Measurements from ENCODE around the gene MUC5AC.
"Not testable (repeated sequence)": the region's sequence is repeated elsewhere in the genome, so short reads cannot be mapped to it uniquely, and the experiment has no call there.

MUC5AC gene

GRCh38 chr11:1238767-1239595 is 81.2 kb downstream of the MUC5AC start:
- no peak overlapping the region for H3K27ac ChIP-seq (ENCODE audit: low read depth, low read length)
- no peaks in the 10 kb centered on the region for H3K27me3 ChIP-seq (ENCODE audit: insufficient read depth, low read length)
- no peaks in the 10 kb centered on the region for H3K4me1 ChIP-seq (ENCODE audit: control insufficient read depth, insufficient read depth, low read length, unreplicated experiment)
- no peak overlapping the region for H2AFZ ChIP-seq (ENCODE audit: low read length, unreplicated experiment)
- no peaks in the 10 kb centered on the region for H3K36me3 ChIP-seq (ENCODE audit: insufficient read depth, low read length)
- H3K79me2 ChIP-seq (ENCODE audit: control insufficient read depth, insufficient read depth, low read length, unreplicated experiment), result no peaks in the 10 kb centered on the region
- no peak overlapping the region for H3K4me3 ChIP-seq (ENCODE audit: low read depth, low read length)

DNA sequence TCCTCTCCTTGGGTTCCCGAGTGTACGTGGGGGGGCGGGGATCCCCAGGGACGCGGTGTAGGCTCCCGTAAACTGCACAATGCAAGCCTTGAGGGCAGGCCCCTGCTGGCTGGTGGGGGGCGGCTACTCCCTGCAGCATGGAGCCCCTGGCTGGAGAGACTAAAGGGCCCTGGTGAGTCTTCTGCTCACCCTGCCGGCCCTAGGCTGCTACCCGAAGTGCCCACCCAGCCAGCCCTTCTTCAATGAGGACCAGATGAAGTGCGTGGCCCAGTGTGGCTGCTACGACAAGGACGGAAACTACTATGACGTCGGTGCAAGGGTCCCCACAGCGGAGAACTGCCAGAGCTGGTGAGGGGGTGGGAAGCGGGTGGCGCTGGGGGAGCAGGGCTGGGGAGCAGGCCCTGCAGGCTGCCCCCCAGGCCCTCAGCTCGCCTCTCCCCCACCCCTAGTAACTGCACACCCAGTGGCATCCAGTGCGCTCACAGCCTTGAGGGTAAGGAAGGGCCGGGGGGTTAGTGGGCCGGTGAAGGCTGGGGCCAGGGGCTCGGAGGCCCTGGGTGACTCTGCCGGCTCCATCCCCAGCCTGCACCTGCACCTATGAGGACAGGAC is 81.9 kb downstream of the MUC5AC start:
- Histone ChIP-seq H2AFZ (ENCODE audit: low read length, unreplicated experiment) (no peak overlapping the region), H3K27me3 (ENCODE audit: insufficient read depth, low read length) (no peaks in the 10 kb centered on the region), H3K4me1 (ENCODE audit: control insufficient read depth, insufficient read depth, low read length, unreplicated experiment) (no peaks in the 10 kb centered on the region), H3K79me2 (ENCODE audit: control insufficient read depth, insufficient read depth, low read length, unreplicated experiment) (no peaks in the 10 kb centered on the region), H3K36me3 (ENCODE audit: insufficient read depth, low read length) (no peaks in the 10 kb centered on the region), H3K4me3 (ENCODE audit: low read depth, low read length) (no peak overlapping the region), H3K27ac (ENCODE audit: low read depth, low read length) (no peak overlapping the region)

GRCh38 chr11:1240771-1241170 is 83.0 kb downstream of the MUC5AC start:
- H3K36me3 ChIP-seq (ENCODE audit: insufficient read depth, low read length), result no peaks in the 10 kb centered on the region
- H3K27ac ChIP-seq (ENCODE audit: low read depth, low read length), result no peak overlapping the region
- H3K27me3 ChIP-seq (ENCODE audit: insufficient read depth, low read length), result no peaks in the 10 kb centered on the region
- no peak overlapping the region for H3K4me3 ChIP-seq (ENCODE audit: low read depth, low read length)
- H2AFZ ChIP-seq (ENCODE audit: low read length, unreplicated experiment), result no peak overlapping the region
- H3K79me2 ChIP-seq (ENCODE audit: control insufficient read depth, insufficient read depth, low read length, unreplicated experiment), result no peaks in the 10 kb centered on the region
- H3K4me1 ChIP-seq (ENCODE audit: control insufficient read depth, insufficient read depth, low read length, unreplicated experiment), result no peaks in the 10 kb centered on the region

GRCh38 chr11:1241706-1242105 is 84.0 kb downstream of the MUC5AC start:
- H2AFZ ChIP-seq (ENCODE audit: low read length, unreplicated experiment), result no peak overlapping the region
- H3K4me3 ChIP-seq (ENCODE audit: low read depth, low read length), result no peak overlapping the region
- H3K27ac ChIP-seq (ENCODE audit: low read depth, low read length), result no peak overlapping the region
- no peaks in the 10 kb centered on the region for H3K36me3 ChIP-seq (ENCODE audit: insufficient read depth, low read length)
- H3K27me3 ChIP-seq (ENCODE audit: insufficient read depth, low read length), result no peaks in the 10 kb centered on the region
- H3K4me1 ChIP-seq (ENCODE audit: control insufficient read depth, insufficient read depth, low read length, unreplicated experiment), result no peaks in the 10 kb centered on the region
- no peaks in the 10 kb centered on the region for H3K79me2 ChIP-seq (ENCODE audit: control insufficient read depth, insufficient read depth, low read length, unreplicated experiment)

- Histone ChIP-seq H3K36me3 (ENCODE audit: insufficient read depth, low read length) (no peaks in the 10 kb centered on the region), H3K27me3 (ENCODE audit: insufficient read depth, low read length) (no peaks in the 10 kb centered on the region), H3K4me1 (ENCODE audit: control insufficient read depth, insufficient read depth, low read length, unreplicated experiment) (no peaks in the 10 kb centered on the region), H3K79me2 (ENCODE audit: control insufficient read depth, insufficient read depth, low read length, unreplicated experiment) (no peaks in the 10 kb centered on the region), H3K4me3 (ENCODE audit: low read depth, low read length) (no peak overlapping the region), H3K27ac (ENCODE audit: low read depth, low read length) (no peak overlapping the region), H2AFZ (ENCODE audit: low read length, unreplicated experiment) (no peak overlapping the region)
Observed at GRCh38 chr11:1242289-1242688, 84.5 kb downstream of the MUC5AC start.

DNA sequence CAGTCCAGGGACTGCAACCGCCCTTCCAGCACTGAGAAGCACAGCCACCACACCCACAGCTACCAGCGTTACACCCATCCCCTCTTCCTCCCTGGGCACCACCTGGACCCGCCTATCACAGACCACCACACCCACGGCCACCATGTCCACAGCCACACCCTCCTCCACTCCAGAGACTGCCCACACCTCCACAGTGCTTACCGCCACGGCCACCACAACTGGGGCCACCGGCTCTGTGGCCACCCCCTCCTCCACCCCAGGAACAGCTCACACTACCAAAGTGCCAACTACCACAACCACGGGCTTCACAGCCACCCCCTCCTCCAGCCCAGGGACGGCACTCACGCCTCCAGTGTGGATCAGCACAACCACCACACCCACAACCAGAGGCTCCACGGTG is 85.0 kb downstream of the MUC5AC start:
- H3K4me1 ChIP-seq (ENCODE audit: control insufficient read depth, insufficient read depth, low read length, unreplicated experiment); H3K36me3 ChIP-seq (ENCODE audit: insufficient read depth, low read length); H3K27ac ChIP-seq (ENCODE audit: low read depth, low read length); H2AFZ ChIP-seq (ENCODE audit: low read length, unreplicated experiment); H3K27me3 ChIP-seq (ENCODE audit: insufficient read depth, low read length); H3K79me2 ChIP-seq (ENCODE audit: control insufficient read depth, insufficient read depth, low read length, unreplicated experiment); H3K4me3 ChIP-seq (ENCODE audit: low read depth, low read length): not testable (repeated sequence)

GRCh38 chr11:1243521-1243920 is 85.8 kb downstream of the MUC5AC start:
- H3K36me3 ChIP-seq (ENCODE audit: insufficient read depth, low read length); H3K4me1 ChIP-seq (ENCODE audit: control insufficient read depth, insufficient read depth, low read length, unreplicated experiment): not testable (repeated sequence)

DNA sequence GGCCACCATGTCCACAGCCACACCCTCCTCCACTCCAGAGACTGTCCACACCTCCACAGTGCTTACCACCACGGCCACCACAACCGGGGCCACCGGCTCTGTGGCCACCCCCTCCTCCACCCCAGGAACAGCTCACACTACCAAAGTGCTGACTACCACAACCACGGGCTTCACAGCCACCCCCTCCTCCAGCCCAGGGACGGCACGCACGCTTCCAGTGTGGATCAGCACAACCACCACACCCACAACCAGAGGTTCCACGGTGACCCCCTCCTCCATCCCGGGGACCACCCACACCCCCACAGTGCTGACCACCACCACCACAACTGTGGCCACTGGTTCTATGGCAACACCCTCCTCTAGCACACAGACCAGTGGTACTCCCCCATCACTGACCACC is 86.8 kb downstream of the MUC5AC start:
- not testable (repeated sequence) for H3K27me3 ChIP-seq (ENCODE audit: insufficient read depth, low read length); H2AFZ ChIP-seq (ENCODE audit: low read length, unreplicated experiment); H3K79me2 ChIP-seq (ENCODE audit: control insufficient read depth, insufficient read depth, low read length, unreplicated experiment); H3K36me3 ChIP-seq (ENCODE audit: insufficient read depth, low read length); H3K4me3 ChIP-seq (ENCODE audit: low read depth, low read length); H3K4me1 ChIP-seq (ENCODE audit: control insufficient read depth, insufficient read depth, low read length, unreplicated experiment); H3K27ac ChIP-seq (ENCODE audit: low read depth, low read length)

More at GRCh38 chr11:1243521-1243920, 85.8 kb downstream of the MUC5AC start:
- H3K27ac ChIP-seq (ENCODE audit: low read depth, low read length); H2AFZ ChIP-seq (ENCODE audit: low read length, unreplicated experiment); H3K27me3 ChIP-seq (ENCODE audit: insufficient read depth, low read length); H3K4me3 ChIP-seq (ENCODE audit: low read depth, low read length); H3K79me2 ChIP-seq (ENCODE audit: control insufficient read depth, insufficient read depth, low read length, unreplicated experiment): not testable (repeated sequence)

DNA sequence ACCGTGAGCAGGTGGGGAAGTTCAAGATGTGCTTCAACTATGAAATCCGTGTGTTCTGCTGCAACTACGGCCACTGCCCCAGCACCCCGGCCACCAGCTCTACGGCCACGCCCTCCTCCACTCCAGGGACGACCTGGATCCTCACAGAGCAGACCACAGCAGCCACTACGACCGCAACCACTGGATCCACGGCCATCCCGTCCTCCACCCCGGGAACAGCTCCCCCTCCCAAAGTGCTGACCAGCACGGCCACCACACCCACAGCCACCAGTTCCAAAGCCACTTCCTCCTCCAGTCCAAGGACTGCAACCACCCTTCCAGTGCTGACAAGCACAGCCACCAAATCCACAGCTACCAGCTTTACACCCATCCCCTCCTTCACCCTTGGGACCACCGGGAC is 88.0 kb downstream of the MUC5AC start:
- not testable (repeated sequence) for H2AFZ ChIP-seq (ENCODE audit: low read length, unreplicated experiment); H3K27ac ChIP-seq (ENCODE audit: low read depth, low read length); H3K4me1 ChIP-seq (ENCODE audit: control insufficient read depth, insufficient read depth, low read length, unreplicated experiment); H3K27me3 ChIP-seq (ENCODE audit: insufficient read depth, low read length); H3K79me2 ChIP-seq (ENCODE audit: control insufficient read depth, insufficient read depth, low read length, unreplicated experiment); H3K4me3 ChIP-seq (ENCODE audit: low read depth, low read length); H3K36me3 ChIP-seq (ENCODE audit: insufficient read depth, low read length)

- not testable (repeated sequence) for H3K4me1 ChIP-seq (ENCODE audit: control insufficient read depth, insufficient read depth, low read length, unreplicated experiment); H3K36me3 ChIP-seq (ENCODE audit: insufficient read depth, low read length); H3K27me3 ChIP-seq (ENCODE audit: insufficient read depth, low read length); H2AFZ ChIP-seq (ENCODE audit: low read length, unreplicated experiment); H3K4me3 ChIP-seq (ENCODE audit: low read depth, low read length); H3K27ac ChIP-seq (ENCODE audit: low read depth, low read length); H3K79me2 ChIP-seq (ENCODE audit: control insufficient read depth, insufficient read depth, low read length, unreplicated experiment)
Observed at GRCh38 chr11:1246301-1246700, 88.5 kb downstream of the MUC5AC start.

GRCh38 chr11:1247026-1247425 is 89.3 kb downstream of the MUC5AC start:
- H2AFZ ChIP-seq (ENCODE audit: low read length, unreplicated experiment); H3K27ac ChIP-seq (ENCODE audit: low read depth, low read length): not testable (repeated sequence)

More at GRCh38 chr11:1247026-1247425, 89.3 kb downstream of the MUC5AC start:
- H3K4me3 ChIP-seq (ENCODE audit: low read depth, low read length); H3K4me1 ChIP-seq (ENCODE audit: control insufficient read depth, insufficient read depth, low read length, unreplicated experiment); H3K36me3 ChIP-seq (ENCODE audit: insufficient read depth, low read length); H3K27me3 ChIP-seq (ENCODE audit: insufficient read depth, low read length); H3K79me2 ChIP-seq (ENCODE audit: control insufficient read depth, insufficient read depth, low read length, unreplicated experiment): not testable (repeated sequence)
